ENCODE measurements around the gene TTC1.
"Not testable (repeated sequence)": the region's sequence is repeated elsewhere in the genome, so short reads cannot be mapped to it uniquely, and the experiment has no call there.

TTC1 gene

DNA sequence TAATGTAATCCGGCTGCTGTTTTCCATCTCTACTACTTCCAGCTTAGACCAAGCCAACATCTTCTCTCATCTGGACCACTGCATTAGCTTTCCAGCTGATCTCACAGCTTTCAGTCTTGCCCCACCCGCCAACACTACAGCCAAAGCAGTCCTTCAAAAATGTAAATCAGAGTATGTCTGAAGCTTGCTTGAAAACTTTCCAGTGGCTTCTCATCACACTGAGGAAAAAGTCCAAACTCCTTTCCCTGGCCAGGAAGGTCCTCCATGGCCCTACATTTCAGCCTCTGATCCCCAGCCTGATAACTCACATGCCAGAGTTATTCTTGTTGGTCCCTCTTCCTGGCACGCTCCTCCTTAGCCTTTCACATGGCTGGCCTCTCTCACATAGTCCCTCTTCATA lies 38.5 kb downstream of the TTC1 start:
- no peaks in the 10 kb centered on the region for H3K9me3 ChIP-seq (ENCODE audit: low read length)
- H3K27me3 ChIP-seq (ENCODE audit: control insufficient read depth in 1 of 2, insufficient read depth in 2 of 2, low read length in 2 of 2): no peaks in the 10 kb centered on the region
- peaks cover 31% of the 10 kb centered on the region for H3K36me3 ChIP-seq (ENCODE audit: insufficient read depth, low read length)
- no peaks in the 10 kb centered on the region for H3K4me1 ChIP-seq (ENCODE audit: insufficient read depth, low read length)
- no peak overlapping the region for H3K4me3 ChIP-seq (ENCODE audit: low read depth in 1 of 2, low read length in 2 of 2)
- H3K9ac ChIP-seq (ENCODE audit: low read length): no peak overlapping the region
- H3K27ac ChIP-seq (ENCODE audit: low read depth, low read length): no peak overlapping the region

DNA sequence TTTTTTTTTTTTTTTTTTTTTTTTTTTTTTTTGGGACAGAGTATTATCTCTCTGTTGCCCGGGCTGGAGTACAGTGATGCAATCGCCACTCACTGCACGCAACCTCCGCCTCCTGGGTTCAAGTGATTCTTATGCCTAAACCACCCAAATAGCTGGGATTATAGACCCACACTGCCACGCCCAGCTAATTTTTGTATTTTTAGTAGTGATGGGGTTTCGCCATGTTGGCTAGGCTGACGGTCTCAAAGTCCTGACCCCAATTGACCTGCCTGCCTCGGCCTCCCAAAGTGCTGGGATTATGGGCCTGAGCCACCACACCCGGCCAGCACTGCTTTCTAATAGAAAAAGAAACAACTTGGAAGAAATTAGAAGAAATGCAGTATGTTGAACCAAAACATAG lies 39.2 kb downstream of the TTC1 start:
- peaks cover 33% of the 10 kb centered on the region for H3K36me3 ChIP-seq (ENCODE audit: insufficient read depth, low read length)
- H3K9me3 ChIP-seq (ENCODE audit: low read length): no peaks in the 10 kb centered on the region
- H3K4me3 ChIP-seq (ENCODE audit: low read depth in 1 of 2, low read length in 2 of 2): no peak overlapping the region
- no peak overlapping the region for H3K9ac ChIP-seq (ENCODE audit: low read length)
- H3K27ac ChIP-seq (ENCODE audit: low read depth, low read length): no peak overlapping the region
- H3K4me1 ChIP-seq (ENCODE audit: insufficient read depth, low read length): no peaks in the 10 kb centered on the region
- H3K27me3 ChIP-seq (ENCODE audit: control insufficient read depth in 1 of 2, insufficient read depth in 2 of 2, low read length in 2 of 2): no peaks in the 10 kb centered on the region

DNA sequence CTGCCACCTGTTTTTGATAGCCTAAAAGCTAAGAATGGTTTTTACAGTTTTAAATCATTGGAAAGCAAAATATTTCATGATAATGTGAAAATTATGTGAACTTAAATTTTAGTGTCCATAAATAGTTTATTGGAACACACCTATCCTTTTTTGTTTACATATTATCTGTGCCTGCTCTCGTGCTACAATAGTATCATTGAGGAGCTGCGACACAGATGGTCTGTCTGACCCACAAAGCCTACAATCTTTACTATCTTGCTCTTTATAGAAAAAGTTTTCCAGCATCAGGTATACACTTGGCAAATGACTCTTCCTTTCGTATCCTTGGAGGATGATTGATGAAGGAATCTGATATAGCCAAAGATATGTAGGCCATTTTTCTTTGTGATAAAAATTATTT lies 40.2 kb downstream of the TTC1 start:
- Histone ChIP-seq H3K9ac (ENCODE audit: low read length) (no peak overlapping the region), H3K4me1 (ENCODE audit: insufficient read depth, low read length) (no peaks in the 10 kb centered on the region), H3K27me3 (ENCODE audit: control insufficient read depth in 1 of 2, insufficient read depth in 2 of 2, low read length in 2 of 2) (no peaks in the 10 kb centered on the region), H3K4me3 (ENCODE audit: low read depth in 1 of 2, low read length in 2 of 2) (no peak overlapping the region), H3K9me3 (ENCODE audit: low read length) (no peaks in the 10 kb centered on the region), H3K36me3 (ENCODE audit: insufficient read depth, low read length) (peaks cover 31% of the 10 kb centered on the region), H3K27ac (ENCODE audit: low read depth, low read length) (no peak overlapping the region)

DNA sequence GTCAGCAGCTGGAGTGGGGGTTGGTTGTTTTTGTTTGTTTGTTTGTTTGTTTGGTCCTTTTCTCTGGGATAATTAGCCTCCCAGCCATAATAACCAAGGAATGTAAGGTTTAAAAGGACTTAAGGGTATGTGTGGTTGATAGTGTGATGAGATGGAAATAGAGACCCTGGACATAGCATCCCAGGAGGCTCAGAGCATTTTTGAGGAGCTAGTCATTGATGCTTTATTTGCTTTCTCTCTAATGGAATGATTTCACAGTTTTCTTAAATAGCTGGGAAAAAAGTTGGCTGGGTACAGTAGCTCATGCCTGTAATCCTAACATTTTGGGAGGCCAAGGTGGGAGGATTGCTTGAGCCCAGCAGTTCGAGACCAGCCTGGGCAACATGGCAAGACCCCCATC lies 45.1 kb downstream of the TTC1 start:
- no peak overlapping the region for H3K4me3 ChIP-seq (ENCODE audit: low read depth in 1 of 2, low read length in 2 of 2)
- no peaks in the 10 kb centered on the region for H3K4me1 ChIP-seq (ENCODE audit: insufficient read depth, low read length)
- no peak overlapping the region for H3K9ac ChIP-seq (ENCODE audit: low read length)
- H3K27me3 ChIP-seq (ENCODE audit: control insufficient read depth in 1 of 2, insufficient read depth in 2 of 2, low read length in 2 of 2): no peaks in the 10 kb centered on the region
- H3K36me3 ChIP-seq (ENCODE audit: insufficient read depth, low read length): peaks cover 55% of the 10 kb centered on the region
- no peaks in the 10 kb centered on the region for H3K9me3 ChIP-seq (ENCODE audit: low read length)
- no peak overlapping the region for H3K27ac ChIP-seq (ENCODE audit: low read depth, low read length)

DNA sequence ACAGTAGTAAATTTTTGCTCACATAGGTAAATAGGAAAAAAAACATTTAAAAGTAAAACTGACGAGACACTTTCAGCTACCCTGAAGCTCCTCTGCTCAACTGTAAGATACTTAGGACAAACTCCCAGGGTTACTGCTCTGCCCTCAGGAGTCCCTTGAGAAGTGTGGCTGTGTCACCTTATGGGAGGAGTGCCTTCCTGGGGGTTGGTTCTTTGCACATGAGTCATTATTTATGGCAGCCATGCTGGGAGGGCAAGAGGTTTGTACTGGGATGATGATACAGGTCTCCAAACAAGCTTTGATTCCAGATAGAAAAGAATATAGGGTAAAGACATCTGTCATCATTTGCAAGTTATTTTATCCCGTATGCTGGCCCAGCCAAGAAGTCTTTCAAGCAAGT lies 45.9 kb downstream of the TTC1 start:
- Histone ChIP-seq H3K9ac (ENCODE audit: low read length) (no peak overlapping the region), H3K27ac (ENCODE audit: low read depth, low read length) (no peak overlapping the region), H3K4me1 (ENCODE audit: insufficient read depth, low read length) (no peaks in the 10 kb centered on the region), H3K9me3 (ENCODE audit: low read length) (no peaks in the 10 kb centered on the region), H3K4me3 (ENCODE audit: low read depth in 1 of 2, low read length in 2 of 2) (no peak overlapping the region), H3K27me3 (ENCODE audit: control insufficient read depth in 1 of 2, insufficient read depth in 2 of 2, low read length in 2 of 2) (no peaks in the 10 kb centered on the region), H3K36me3 (ENCODE audit: insufficient read depth, low read length) (peaks cover 49% of the 10 kb centered on the region)

DNA sequence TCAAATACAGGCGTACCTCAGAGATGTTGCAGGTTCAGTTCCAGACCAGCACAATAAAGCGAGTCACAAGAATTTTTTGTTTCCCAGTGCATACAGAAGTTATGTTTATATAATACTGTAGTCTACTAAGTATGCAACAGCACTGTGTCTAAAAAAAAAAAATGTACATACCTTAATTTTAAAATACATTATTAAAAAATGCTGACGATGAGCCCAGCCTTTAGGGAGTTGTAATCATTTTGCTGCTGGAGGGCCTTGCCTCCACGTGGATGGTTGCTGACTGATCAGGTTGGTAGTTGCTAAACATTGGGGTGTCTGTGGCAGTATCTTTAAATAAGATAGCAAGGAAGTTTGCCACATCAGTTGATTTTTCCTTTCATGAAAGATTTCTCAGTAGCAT lies 48.3 kb downstream of the TTC1 start:
- H3K9me3 ChIP-seq (ENCODE audit: low read length): no peaks in the 10 kb centered on the region
- H3K9ac ChIP-seq (ENCODE audit: low read length): no peak overlapping the region
- H3K4me1 ChIP-seq (ENCODE audit: insufficient read depth, low read length): no peaks in the 10 kb centered on the region
- no peak overlapping the region for H3K4me3 ChIP-seq (ENCODE audit: low read depth in 1 of 2, low read length in 2 of 2)
- H3K36me3 ChIP-seq (ENCODE audit: insufficient read depth, low read length): peaks cover 42% of the 10 kb centered on the region
- no peaks in the 10 kb centered on the region for H3K27me3 ChIP-seq (ENCODE audit: control insufficient read depth in 1 of 2, insufficient read depth in 2 of 2, low read length in 2 of 2)
- H3K27ac ChIP-seq (ENCODE audit: low read depth, low read length): no peak overlapping the region

DNA sequence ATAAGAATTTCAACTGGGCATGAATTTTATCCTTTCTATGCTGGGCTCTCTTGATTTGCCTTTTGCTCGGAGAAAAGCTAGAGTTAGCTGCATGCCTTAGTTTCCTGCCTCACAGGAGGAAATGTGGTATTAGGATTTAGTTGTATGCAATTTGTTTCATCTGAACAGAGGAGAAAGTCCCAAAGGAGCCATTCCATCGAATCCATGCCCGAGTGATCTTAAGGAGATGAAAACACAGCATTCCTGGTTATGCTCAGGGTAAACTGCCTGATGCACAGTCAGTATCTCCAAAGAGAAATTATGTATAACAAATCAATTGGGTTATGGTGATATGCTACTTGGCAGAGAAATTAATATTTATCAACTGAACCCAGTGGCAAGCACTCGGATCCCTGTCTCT lies 51.1 kb downstream of the TTC1 start:
- H3K4me1 ChIP-seq (ENCODE audit: insufficient read depth, low read length): no peaks in the 10 kb centered on the region
- peaks cover 41% of the 10 kb centered on the region for H3K36me3 ChIP-seq (ENCODE audit: insufficient read depth, low read length)

DNA sequence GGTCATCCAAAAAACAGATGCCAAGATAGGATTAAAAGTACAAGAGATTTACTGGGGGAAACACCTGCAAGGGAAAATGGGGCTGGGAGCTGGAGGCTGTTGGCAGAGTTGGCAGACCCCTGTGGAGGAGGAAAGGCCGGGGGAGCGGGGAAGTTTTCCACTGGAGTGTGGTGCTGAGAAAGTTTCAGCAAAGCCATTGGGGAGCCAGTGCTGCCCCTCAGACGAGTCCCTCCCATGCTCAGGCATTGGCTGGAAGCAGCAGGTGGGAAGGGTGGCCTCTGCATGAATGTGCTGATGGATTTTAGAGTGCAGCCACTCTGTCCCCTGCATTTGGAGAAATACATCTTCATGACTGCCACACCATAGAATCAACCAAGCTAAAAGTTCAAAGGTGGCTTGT lies 52.8 kb downstream of the TTC1 start:
- Histone ChIP-seq H3K4me1 (ENCODE audit: insufficient read depth, low read length) (no peaks in the 10 kb centered on the region), H3K9ac (ENCODE audit: low read length) (no peak overlapping the region), H3K4me3 (ENCODE audit: low read depth in 1 of 2, low read length in 2 of 2) (no peak overlapping the region), H3K27me3 (ENCODE audit: control insufficient read depth in 1 of 2, insufficient read depth in 2 of 2, low read length in 2 of 2) (no peaks in the 10 kb centered on the region), H3K27ac (ENCODE audit: low read depth, low read length) (no peak overlapping the region), H3K36me3 (ENCODE audit: insufficient read depth, low read length) (peaks cover 34% of the 10 kb centered on the region), H3K9me3 (ENCODE audit: low read length) (no peaks in the 10 kb centered on the region)

More for the DNA sequence above, 51.1 kb downstream of the TTC1 start:
- Histone ChIP-seq H3K9ac (ENCODE audit: low read length) (no peak overlapping the region), H3K27me3 (ENCODE audit: control insufficient read depth in 1 of 2, insufficient read depth in 2 of 2, low read length in 2 of 2) (no peaks in the 10 kb centered on the region), H3K4me3 (ENCODE audit: low read depth in 1 of 2, low read length in 2 of 2) (no peak overlapping the region), H3K9me3 (ENCODE audit: low read length) (no peaks in the 10 kb centered on the region), H3K27ac (ENCODE audit: low read depth, low read length) (no peak overlapping the region)

DNA sequence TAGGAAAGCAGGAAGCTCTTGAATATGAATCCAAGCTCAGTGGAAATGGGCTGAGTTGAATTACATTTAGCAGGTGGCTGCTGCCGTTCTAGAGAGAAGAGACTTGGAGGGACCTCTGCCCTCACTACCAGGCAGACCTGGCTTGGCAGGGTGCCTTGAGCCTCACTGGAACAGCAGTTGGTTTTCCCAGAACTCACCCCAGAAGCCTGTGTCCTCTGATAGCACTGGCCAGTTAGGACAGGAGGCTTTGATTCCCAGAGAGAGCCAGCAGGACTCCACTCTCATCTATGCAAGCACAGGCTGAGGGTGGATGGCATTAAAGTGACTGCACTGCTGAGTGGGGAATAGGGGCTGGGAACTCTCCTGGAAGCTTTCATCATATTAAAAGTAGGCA lies 55.5 kb downstream of the TTC1 start:
- Histone ChIP-seq H3K27me3 (ENCODE audit: control insufficient read depth in 1 of 2, insufficient read depth in 2 of 2, low read length in 2 of 2) (no peaks in the 10 kb centered on the region), H3K9ac (ENCODE audit: low read length) (no peak overlapping the region), H3K9me3 (ENCODE audit: low read length) (no peaks in the 10 kb centered on the region), H3K4me1 (ENCODE audit: insufficient read depth, low read length) (no peaks in the 10 kb centered on the region), H3K4me3 (ENCODE audit: low read depth in 1 of 2, low read length in 2 of 2) (no peak overlapping the region), H3K27ac (ENCODE audit: low read depth, low read length) (no peak overlapping the region), H3K36me3 (ENCODE audit: insufficient read depth, low read length) (peaks cover 31% of the 10 kb centered on the region)

DNA sequence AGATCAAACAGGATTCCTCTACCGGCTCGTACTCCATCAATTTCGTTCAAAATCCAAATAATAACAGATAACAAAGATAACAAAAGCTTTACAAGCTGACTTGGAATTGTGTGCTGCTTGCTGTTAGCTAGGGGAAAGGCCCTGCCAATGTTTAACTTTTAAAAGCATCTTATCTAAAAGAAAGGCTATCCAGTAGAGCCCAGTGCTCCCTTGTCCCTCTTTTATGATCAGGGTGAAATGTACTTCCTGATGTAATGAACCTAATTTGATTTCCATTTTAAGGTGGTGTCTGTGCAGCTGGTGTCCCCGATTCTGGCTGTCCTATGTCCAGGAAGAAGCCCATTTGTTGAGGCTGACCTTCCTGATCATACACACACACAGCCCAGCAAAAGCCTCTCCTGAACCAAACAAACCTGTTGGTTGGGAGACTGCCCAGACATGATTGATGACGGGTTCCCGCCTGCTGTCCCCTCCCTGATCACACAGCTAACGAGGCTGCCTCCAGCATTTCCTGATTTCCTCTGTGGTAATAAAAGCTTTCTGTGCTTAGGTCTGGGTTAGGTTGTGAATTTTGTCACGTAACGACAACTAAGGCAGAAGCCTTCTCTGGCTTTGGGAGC lies 56.2 kb downstream of the TTC1 start:
- Histone ChIP-seq H3K4me3 (ENCODE audit: low read depth in 1 of 2, low read length in 2 of 2) (no peak overlapping the region), H3K36me3 (ENCODE audit: insufficient read depth, low read length) (peaks cover 31% of the 10 kb centered on the region), H3K27me3 (ENCODE audit: control insufficient read depth in 1 of 2, insufficient read depth in 2 of 2, low read length in 2 of 2) (no peaks in the 10 kb centered on the region), H3K27ac (ENCODE audit: low read depth, low read length) (no peak overlapping the region), H3K4me1 (ENCODE audit: insufficient read depth, low read length) (no peaks in the 10 kb centered on the region), H3K9ac (ENCODE audit: low read length) (no peak overlapping the region), H3K9me3 (ENCODE audit: low read length) (no peaks in the 10 kb centered on the region)

DNA sequence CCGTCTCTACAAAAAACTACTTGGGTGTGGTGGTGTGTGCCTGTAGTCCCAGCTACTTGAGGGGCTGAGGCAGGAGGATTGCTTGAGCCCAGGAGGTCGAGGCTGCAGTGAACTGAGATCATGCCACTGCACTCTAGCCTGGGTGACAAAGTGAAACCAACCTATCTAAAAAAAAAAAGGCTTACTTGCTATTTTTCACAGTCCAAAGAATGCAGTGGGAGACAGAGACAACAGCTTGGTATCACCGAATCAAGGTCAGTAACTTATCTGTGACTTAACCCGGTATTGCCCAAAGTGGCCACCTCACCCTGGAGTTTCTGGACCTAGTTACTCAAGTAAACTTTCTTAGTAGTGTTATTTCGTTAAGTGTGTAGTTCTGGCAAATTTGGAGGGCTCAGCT lies 60.2 kb downstream of the TTC1 start:
- H3K27ac ChIP-seq (ENCODE audit: low read depth, low read length): not testable (repeated sequence)

DNA sequence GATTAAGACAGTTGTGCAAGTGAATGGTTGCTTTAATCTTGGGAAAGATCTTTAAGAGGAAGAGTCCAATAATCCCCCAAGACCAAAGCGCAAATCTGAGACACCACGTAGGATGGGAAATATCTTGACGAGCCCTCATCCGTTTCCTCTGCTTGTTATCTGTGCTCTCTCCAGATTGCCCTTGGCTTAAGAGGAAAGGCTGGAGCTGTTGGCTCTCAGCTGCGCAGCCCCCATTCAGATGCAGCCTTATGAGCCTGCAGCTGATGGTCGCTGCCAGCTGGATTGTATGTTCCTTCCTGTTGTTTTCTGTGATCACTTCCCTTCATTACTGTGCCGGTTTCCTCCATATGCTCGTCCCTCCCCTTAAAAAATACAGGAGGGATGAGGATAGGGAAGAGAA lies 62.6 kb downstream of the TTC1 start:
- H3K9me3 ChIP-seq (ENCODE audit: low read length): no peaks in the 10 kb centered on the region
- H3K9ac ChIP-seq (ENCODE audit: low read length): no peak overlapping the region
- no peaks in the 10 kb centered on the region for H3K36me3 ChIP-seq (ENCODE audit: insufficient read depth, low read length)
- H3K27ac ChIP-seq (ENCODE audit: low read depth, low read length): no peak overlapping the region
- H3K4me3 ChIP-seq (ENCODE audit: low read depth in 1 of 2, low read length in 2 of 2): no peak overlapping the region
- no peaks in the 10 kb centered on the region for H3K27me3 ChIP-seq (ENCODE audit: control insufficient read depth in 1 of 2, insufficient read depth in 2 of 2, low read length in 2 of 2)
- H3K4me1 ChIP-seq (ENCODE audit: insufficient read depth, low read length): no peaks in the 10 kb centered on the region

More for the DNA sequence above, 60.2 kb downstream of the TTC1 start:
- not testable (repeated sequence) for H3K27me3 ChIP-seq (ENCODE audit: control insufficient read depth in 1 of 2, insufficient read depth in 2 of 2, low read length in 2 of 2); H3K4me3 ChIP-seq (ENCODE audit: low read depth in 1 of 2, low read length in 2 of 2); H3K4me1 ChIP-seq (ENCODE audit: insufficient read depth, low read length); H3K9ac ChIP-seq (ENCODE audit: low read length); H3K9me3 ChIP-seq (ENCODE audit: low read length)
- peaks cover 16% of the 10 kb centered on the region for H3K36me3 ChIP-seq (ENCODE audit: insufficient read depth, low read length)
